ENCODE data around the gene KIR3DL2. TPM values are rescaled to one million over a fixed set of nuclear protein-coding genes. Genes with fewer than 3 reads are reported as not detected.

KIR3DL2 gene
- total and polyA plus RNA-seq, 2 of the 4 experiments (the other 2 are of a cell fraction) = not detected

GRCh38 chr19:54873990-54874389 lies 23.7 kb downstream of the KIR3DL2 start, which contains the start of gene FCAR:
Gene FCAR (plus strand): TSS chr19:54874235. CDS start chr19:54874290, 55 bp downstream.
- Histone ChIP-seq H3K14ac (replicated peaks; ENCODE audit: low read depth, low read length) (no peak within 1 kb of the TSS), H2AFZ (replicated peaks; ENCODE audit: low read length, poor library complexity) (no peak within 1 kb of the TSS), H2BK5ac (ENCODE audit: low read depth, low read length, poor library complexity, severe bottlenecking) (no peak within 1 kb of the TSS), H2AK9ac (replicated peaks; ENCODE audit: low read depth, low read length, poor library complexity) (no peak within 1 kb of the TSS), H3K27me3 (ENCODE audit: control insufficient read depth, insufficient read depth, low read length) (no peaks in the 10 kb centered on the region), H2BK120ac (ENCODE audit: low read depth, low read length) (no peak within 1 kb of the TSS), H3K9me3 (ENCODE audit: control insufficient read depth, insufficient read depth, low read length) (peaks cover 11% of the 10 kb centered on the region; the same call in 1 of the 2 replicates), H3K4me3 (ENCODE audit: insufficient read depth, low read depth, low read length) (no peak within 1 kb of the TSS), H4K91ac (ENCODE audit: insufficient read depth, low read depth, low read length) (no peak within 1 kb of the TSS), H3K79me1 (ENCODE audit: low read depth in 1 of 2, low read length in 2 of 2) (no peaks in the 10 kb centered on the region), H3K18ac (ENCODE audit: low read depth, low read length) (no peak within 1 kb of the TSS), H4K20me1 (ENCODE audit: insufficient read depth, low read length) (no peaks in the 10 kb centered on the region), H2BK20ac (ENCODE audit: low read depth, low read length) (no peak within 1 kb of the TSS), H3K56ac (ENCODE audit: extremely low read depth, insufficient read depth, low read length) (no peak within 1 kb of the TSS), H3K4ac (ENCODE audit: low read depth, low read length) (no peak within 1 kb of the TSS), H2BK15ac (ENCODE audit: low read depth, low read length) (no peak within 1 kb of the TSS), H4K5ac (ENCODE audit: low read depth, low read length) (no peak within 1 kb of the TSS), H3K9ac (ENCODE audit: low read depth, low read length) (no peak within 1 kb of the TSS), H3K27ac (ENCODE audit: insufficient read depth, low read length) (no peak within 1 kb of the TSS), H3K23ac (ENCODE audit: low read depth, low read length) (no peak within 1 kb of the TSS), H3K4me2 (ENCODE audit: low read depth, low read length) (no peak within 1 kb of the TSS), H3K4me1 (ENCODE audit: control insufficient read depth, insufficient read depth, low read length) (no peaks in the 10 kb centered on the region), H3K36me3 (ENCODE audit: control insufficient read depth, insufficient read depth, low read length) (no peaks in the 10 kb centered on the region), H3K9me1 (ENCODE audit: insufficient read depth, low read length) (no peaks in the 10 kb centered on the region), H4K8ac (ENCODE audit: low read depth in 2 of 2, low read length in 2 of 2) (no peak within 1 kb of the TSS), H2AK5ac (ENCODE audit: low read depth, low read length) (no peak within 1 kb of the TSS)
- ChIA-PET CTCF (no interaction called here), POLR2A (ENCODE audit: unreplicated experiment) (no interaction called here)
- DNase-seq = no peak
- WGBS, 2 experiments (ENCODE audit: extremely low coverage in 2 of 2, insufficient read length in 1 of 2) = no CpG with 5 or more reads among the region's 8 CpGs
- in situ Hi-C loops (cut with MboI; ENCODE audit: low sequenced_read_pairs) (no loop called here), intact Hi-C loops (cut with micrococcal nuclease) (no loop called here), dilution Hi-C loops (cut with HindIII; ENCODE audit: low sequenced_read_pairs, unreplicated experiment) (no loop called here)
- TF ChIP-seq BHLHE40 (IDR thresholded peaks at IDR 0.05; ENCODE audit: low read depth, low read length) = no peak
- TF ChIP-seq RFX5 (IDR thresholded peaks at IDR 0.05; ENCODE audit: low read depth, low read length) = no peak
- no peak for TF ChIP-seq SMC3 (IDR thresholded peaks at IDR 0.05; ENCODE audit: low read depth, low read length)
- no peak for TF ChIP-seq CHD1 (IDR thresholded peaks at IDR 0.05; ENCODE audit: low read depth, low read length)
- TF ChIP-seq FOS (IDR thresholded peaks at IDR 0.05; ENCODE audit: low read depth, low read length) = no peak
- TF ChIP-seq MXI1 (IDR thresholded peaks at IDR 0.05; ENCODE audit: borderline replicate concordance, low read depth, low read length) = no peak
- TF ChIP-seq USF2 (IDR thresholded peaks at IDR 0.05; ENCODE audit: low read depth, low read length) = no peak
- TF ChIP-seq CTCF (conservative IDR thresholded peaks at IDR 0.05; ENCODE audit: low read depth, low read length) = no peak
- TF ChIP-seq MAFK (IDR thresholded peaks at IDR 0.05; ENCODE audit: low read depth, low read length) = no peak
- TF ChIP-seq CEBPB (IDR thresholded peaks at IDR 0.05; ENCODE audit: low read depth, low read length) = no peak
- TF ChIP-seq RCOR1 (IDR thresholded peaks at IDR 0.05; ENCODE audit: insufficient replicate concordance, low read length) = no peak
- ATAC-seq (ENCODE audit: low read depth) = no peak
- no TSS peak for BruUV-seq (replicated peaks)
